HG03378 (cell line): ENCODE data around the gene SURF1.
"Not testable (repeated sequence)": the region's sequence is repeated elsewhere in the genome, so short reads cannot be mapped to it uniquely, and the experiment has no call there.

ENCODE experiments used
- ATAC-seq: cut with Tn5 transposase; IDR thresholded peaks from one replicate; pipeline ENCODE4 v1.9.1; 2021; ENCODE audit warnings: mild to moderate bottlenecking, moderate library complexity; ENCODE audit not compliant: unreplicated experiment

SURF1 gene

DNA sequence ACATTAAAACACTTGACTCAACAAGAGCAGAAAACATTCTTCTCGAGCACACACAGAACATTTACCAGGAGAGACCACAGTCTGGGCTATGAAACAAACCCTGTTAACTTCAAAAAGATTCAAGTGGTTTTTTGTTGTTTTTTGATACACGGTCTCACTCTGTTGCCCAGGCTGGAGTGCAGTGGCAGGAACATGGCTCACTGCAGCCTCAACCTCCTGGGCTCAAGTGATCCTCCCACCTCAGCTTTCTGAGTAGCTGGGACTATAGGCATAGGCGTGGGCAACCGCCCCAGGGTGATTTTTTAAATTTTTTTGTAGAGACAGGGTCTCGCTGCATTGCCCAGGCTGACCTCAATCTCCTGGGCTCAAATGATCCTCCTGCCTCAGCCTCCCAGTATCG is 29.3 kb downstream of the SURF1 start:
- not testable (repeated sequence) for ATAC-seq

DNA sequence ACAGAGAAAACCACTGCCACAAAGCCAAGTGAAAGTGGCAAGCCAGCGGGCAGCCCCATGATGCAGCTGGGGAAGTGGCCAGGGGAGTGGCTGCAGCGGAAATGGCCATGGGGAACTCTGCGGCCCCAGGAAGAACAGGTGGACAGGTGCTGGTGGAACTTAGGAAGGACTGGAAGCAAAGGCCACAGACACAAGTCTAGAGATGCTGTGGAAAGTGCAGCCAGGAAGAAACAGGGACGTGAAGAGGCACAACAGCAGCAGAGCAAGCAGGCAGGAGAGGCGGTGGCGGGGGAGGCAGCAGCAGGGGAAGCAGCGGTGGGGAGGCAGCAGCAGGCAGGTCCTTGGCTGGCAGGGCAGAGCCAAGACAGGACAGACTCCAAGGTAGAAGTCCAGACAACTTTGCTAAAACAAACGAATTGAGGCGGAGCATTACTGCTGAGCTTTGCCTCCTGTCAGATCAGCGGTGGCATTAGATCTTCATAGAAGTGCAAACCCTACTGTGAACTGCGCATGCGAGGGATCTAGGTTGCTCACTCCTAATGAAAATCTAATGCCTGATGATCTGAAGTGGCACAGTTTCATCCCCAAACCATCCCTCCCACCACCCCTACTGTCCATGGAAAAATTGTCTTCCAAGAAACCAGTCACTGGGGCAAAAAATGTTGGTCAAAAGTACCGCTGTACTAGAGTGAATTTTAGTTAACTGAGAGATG is 32.1 kb downstream of the SURF1 start:
- ATAC-seq: no peak

GRCh38 chr9:133323211-133323610 is 33.1 kb downstream of the SURF1 start:
- no peak for ATAC-seq

- no peak for ATAC-seq
Measured at GRCh38 chr9:133322701-133323100, 33.6 kb downstream of the SURF1 start.

- ATAC-seq: no peak
Measured at GRCh38 chr9:133321411-133321935, 34.8 kb downstream of the SURF1 start.

DNA sequence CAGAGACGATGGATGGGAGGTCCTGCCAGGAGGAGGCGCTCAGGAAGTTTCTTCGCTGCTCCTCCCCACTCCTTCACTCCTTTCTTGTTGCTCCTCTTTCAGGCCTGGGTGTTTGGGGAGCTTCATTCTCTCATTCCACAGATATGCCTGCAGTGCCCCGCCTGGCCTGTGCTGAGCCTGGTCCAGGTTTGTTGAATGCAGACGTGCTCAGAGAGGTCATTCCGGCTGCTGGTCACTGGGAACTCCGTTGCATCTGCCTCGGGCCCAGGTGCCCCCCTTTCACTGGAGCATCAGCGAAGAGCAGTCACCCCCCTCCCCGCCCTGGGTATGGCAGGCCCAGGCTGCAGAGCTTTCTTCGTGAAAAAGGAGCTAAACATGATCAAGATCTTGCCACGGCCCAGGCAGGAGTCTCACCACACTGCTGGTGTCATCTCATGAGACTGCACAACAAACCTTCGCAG is 35.8 kb downstream of the SURF1 start:
- no peak for ATAC-seq

GRCh38 chr9:133317551-133317950 is 38.7 kb downstream of the SURF1 start:
- not testable (repeated sequence) for ATAC-seq

DNA sequence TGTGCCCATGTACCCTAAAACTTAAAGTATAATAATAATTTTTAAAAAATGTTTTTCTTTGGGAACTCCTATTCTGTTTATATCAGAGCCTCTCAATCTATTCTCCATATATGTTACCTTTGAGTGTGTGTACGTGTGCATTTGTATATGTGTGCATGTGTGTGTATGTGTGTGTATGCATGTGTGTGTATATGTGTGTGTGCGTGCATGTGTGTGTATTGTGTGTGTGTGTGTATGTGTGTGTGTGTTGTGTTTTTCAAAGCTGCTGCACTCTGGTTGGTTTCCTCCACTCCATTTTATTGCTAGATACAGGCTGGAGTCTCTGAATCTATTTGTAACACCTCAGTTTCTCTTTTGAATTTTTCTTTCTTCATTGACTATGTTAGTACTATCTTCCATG is 40.3 kb downstream of the SURF1 start:
- no peak for ATAC-seq

GRCh38 chr9:133309608-133310007 is 46.7 kb downstream of the SURF1 start:
- no peak for ATAC-seq

DNA sequence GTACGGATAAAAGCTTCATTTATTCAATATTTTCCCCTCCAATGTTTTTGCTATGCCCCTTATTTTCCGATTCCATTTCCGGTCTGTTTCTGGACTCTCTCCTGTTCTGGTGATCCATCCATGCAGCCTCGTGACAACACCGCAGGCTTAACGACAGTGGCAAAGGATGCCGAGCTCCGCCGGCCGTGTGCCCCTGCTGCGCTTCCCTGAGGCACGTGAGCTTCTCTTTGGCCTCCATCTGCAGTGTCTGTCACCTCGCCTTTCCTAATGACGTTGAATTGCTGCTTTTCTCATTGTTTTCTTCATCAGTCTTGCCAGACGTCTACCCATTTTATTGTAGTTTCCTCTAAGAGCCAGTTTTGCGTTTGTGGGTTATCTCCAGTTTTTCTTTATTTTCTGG is 49.0 kb downstream of the SURF1 start:
- ATAC-seq: no peak

GRCh38 chr9:133306242-133307204 is 49.8 kb downstream of the SURF1 start:
- no peak for ATAC-seq

DNA sequence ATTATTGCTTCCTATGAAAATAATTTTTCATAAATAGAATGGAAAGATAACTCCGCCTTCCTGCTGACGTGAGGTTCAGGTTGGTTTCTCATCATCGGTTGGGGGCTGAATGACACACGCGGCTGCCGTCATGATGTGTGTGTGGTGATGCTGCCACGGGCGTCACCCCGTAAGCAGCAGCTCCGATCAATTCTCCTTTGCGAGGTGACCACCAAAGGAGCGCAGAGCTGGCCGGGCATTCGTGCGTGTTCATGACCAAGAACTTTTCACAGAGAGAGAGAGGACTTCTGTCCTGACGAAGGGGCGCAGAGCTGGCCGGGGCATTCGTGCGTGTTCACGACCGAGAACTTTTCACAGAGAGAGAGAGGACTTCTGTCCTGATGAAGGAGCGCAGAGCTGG is 50.6 kb downstream of the SURF1 start:
- ATAC-seq: no peak

DNA sequence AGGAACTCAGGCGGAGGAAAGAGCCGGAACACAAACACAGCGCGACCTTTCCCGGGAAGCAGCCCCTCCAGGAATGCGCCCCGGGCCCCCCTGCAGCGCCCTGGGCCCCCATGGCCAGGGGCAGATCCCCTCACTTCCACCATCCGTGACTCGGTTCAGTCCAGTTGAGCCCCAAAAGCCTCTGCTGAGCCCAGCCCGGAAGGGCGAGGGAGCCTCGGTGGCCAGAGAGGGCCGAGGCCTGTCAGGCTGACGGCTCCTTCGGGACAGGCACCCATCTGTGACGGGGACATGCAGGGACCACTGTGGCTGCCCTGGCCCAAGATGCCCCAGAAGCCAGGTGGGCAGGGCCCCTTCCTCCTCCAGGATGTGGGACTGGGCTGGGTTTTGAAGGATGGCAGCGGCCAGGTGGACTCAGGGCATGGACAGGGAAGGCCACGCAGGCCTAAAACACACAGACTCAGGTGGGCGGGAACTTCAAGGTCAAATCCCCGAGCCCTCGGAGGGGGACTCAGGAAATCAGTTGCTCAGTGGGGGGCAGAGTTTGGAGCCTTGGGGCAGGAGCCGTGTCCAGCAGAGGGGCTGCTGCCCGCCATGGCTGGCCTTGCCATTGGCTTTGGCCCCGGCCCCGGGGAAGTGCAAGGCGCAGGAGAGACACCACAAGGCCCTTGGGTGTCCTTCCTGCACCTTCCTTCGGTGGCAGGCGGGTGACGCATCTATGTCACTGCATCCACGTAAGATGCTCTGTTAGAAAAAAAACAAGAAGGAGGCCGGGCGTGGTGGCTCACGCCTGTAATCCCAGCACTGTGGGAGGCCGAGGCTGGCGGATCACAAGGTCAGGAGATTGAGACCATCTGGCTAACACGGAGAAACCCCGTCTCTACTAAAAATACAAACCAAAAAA is 51.6 kb downstream of the SURF1 start:
- ATAC-seq: no peak

DNA sequence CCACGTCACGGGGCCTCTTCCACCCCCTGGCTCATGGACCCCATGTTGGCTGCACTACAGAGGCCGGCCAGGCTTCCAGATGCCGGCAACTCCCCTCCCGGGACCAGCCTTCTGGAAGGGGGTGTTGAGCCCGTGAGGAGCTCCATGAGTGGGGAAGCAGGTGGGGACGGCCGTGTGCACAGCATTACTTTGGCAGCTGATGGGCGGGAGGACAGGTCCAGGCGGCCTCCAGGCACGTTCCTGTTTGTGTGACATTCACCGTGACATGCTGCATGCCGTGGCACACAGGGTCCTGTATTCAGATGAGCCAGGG is 52.2 kb downstream of the SURF1 start:
- ATAC-seq: no peak

DNA sequence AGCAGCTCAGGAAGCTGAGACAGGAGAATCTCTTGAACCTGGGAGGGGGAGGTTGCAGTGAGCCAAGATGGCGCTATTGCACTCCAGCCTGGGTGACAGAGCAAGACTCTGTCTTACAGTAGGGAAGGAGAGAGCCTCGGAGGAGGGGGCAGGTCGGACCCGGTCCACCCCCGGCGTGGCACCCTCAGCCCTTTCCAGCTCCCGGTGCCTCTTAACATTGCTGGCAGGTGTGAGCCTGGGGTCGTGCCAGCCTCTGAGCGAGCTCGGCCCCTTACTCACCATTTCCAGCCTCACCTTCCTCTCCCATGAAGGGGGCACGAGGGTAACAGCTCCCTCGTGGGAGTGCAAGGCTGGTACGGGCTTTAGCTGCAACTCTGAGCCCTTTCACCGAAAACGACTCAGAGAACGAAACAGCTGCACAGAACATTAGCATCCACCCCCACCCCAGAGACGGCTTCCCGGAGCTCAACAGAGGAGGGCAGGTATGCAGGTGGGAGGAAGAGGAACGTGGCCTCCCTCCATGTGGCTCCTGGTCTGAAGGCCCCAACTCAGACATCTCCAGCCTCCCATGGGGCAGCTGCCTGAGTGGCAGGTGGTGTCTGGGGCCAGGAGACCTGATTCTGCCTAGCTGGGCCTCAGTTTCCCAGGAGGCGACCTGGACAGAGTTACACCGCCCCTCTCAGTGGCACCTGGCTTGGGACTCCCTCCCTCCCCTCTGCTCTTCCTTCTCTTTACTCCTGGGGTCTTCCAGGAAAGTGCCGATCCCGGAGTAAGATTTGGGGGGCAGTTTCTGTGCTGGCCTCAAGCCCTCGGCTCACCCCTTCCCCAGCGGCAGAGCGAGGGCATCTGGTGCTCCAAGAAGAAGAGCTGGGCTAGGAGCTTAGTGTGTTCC is 52.8 kb downstream of the SURF1 start:
- no peak for ATAC-seq
